ENCODE measurements around the gene KCNT1.

Gene KCNT1

GRCh38 chr9:135821116-135821515, 119.1 kb downstream of the KCNT1 start:
- TF ChIP-seq FOXP2 (optimal IDR thresholded peaks at IDR 0.05; ENCODE audit: borderline replicate concordance, extremely low read depth, extremely low read length, insufficient read depth) (no peak), TAF1 (IDR thresholded peaks at IDR 0.05; ENCODE audit: borderline replicate concordance, insufficient read depth, low read length) (no peak), POLR2AphosphoS5 (IDR thresholded peaks at IDR 0.05; ENCODE audit: low read depth, low read length) (no peak), SIN3A (IDR thresholded peaks at IDR 0.05; ENCODE audit: borderline replicate concordance, insufficient read depth, low read length) (no peak), REST (IDR thresholded peaks at IDR 0.05; ENCODE audit: insufficient read depth in 1 of 2, low read depth in 2 of 2, low read length in 2 of 2) (no peak)

DNA sequence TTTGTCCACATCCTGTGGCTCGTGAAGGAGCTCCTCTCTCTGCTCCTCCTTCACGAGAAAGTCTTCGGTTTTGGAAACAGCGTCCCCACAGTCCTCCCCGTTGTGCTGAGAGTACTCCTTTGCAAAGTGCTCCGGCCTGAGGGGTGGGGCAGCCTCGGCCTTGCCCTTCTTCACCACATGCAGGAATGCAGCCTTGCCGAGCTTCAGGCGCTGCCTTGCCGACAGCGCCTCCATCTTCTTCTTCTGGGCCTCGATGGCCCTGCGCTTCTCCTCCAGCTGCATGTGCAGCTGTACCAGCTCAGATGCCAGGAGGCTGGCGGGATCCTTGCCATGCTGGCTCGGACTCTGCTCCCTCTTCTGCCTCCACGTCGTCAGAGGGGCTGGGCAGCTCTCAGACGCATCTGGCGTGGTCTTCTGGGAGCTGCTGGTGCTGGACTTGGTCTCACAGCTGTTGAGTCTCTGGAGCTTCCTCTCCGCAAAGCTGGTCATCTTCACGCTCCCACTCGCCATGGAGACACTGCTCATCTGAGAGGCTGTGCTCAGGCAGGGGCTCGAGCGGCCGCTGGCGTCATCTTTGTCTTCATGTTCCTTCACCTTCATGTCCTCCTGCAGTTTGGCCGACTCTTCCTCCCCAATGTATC, 119.9 kb downstream of the KCNT1 start:
- TF ChIP-seq FOXP2 (optimal IDR thresholded peaks at IDR 0.05; ENCODE audit: borderline replicate concordance, extremely low read depth, extremely low read length, insufficient read depth) (no peak), SIN3A (IDR thresholded peaks at IDR 0.05; ENCODE audit: borderline replicate concordance, insufficient read depth, low read length) (no peak), TAF1 (IDR thresholded peaks at IDR 0.05; ENCODE audit: borderline replicate concordance, insufficient read depth, low read length) (no peak), POLR2AphosphoS5 (IDR thresholded peaks at IDR 0.05; ENCODE audit: low read depth, low read length) (no peak), REST (IDR thresholded peaks at IDR 0.05; ENCODE audit: insufficient read depth in 1 of 2, low read depth in 2 of 2, low read length in 2 of 2) (no peak)

DNA sequence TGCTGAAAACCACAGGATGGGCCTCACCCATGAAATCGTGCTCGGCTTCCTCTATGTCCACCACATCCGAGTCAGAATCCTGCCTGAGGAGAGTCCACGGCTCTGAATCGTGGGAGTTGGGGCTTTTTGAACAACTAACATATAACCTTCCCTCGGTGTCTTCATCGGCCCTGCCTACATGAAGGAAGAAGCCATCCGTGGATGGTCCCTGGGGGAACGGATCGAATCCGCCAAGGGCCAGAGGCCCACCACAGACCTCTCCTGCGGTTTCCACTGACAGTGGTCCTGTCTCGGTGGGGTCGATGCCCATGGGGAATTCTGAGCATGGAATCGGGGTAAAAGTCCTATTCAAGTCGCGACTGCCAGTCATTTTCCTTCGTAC, 120.4 kb downstream of the KCNT1 start:
- no peak for TF ChIP-seq TAF1 (IDR thresholded peaks at IDR 0.05; ENCODE audit: borderline replicate concordance, insufficient read depth, low read length)
- no peak for TF ChIP-seq FOXP2 (optimal IDR thresholded peaks at IDR 0.05; ENCODE audit: borderline replicate concordance, extremely low read depth, extremely low read length, insufficient read depth)
- TF ChIP-seq SIN3A (IDR thresholded peaks at IDR 0.05; ENCODE audit: borderline replicate concordance, insufficient read depth, low read length) = no peak
- no peak for TF ChIP-seq POLR2AphosphoS5 (IDR thresholded peaks at IDR 0.05; ENCODE audit: low read depth, low read length)
- no peak for TF ChIP-seq REST (IDR thresholded peaks at IDR 0.05; ENCODE audit: insufficient read depth in 1 of 2, low read depth in 2 of 2, low read length in 2 of 2)

GRCh38 chr9:135823036-135823435, 121.1 kb downstream of the KCNT1 start:
- TF ChIP-seq POLR2AphosphoS5 (IDR thresholded peaks at IDR 0.05; ENCODE audit: low read depth, low read length) (no peak), SIN3A (IDR thresholded peaks at IDR 0.05; ENCODE audit: borderline replicate concordance, insufficient read depth, low read length) (no peak), TAF1 (IDR thresholded peaks at IDR 0.05; ENCODE audit: borderline replicate concordance, insufficient read depth, low read length) (no peak), REST (IDR thresholded peaks at IDR 0.05; ENCODE audit: insufficient read depth in 1 of 2, low read depth in 2 of 2, low read length in 2 of 2) (no peak), FOXP2 (optimal IDR thresholded peaks at IDR 0.05; ENCODE audit: borderline replicate concordance, extremely low read depth, extremely low read length, insufficient read depth) (no peak)

Measured in PFSK-1 (cell line).